ENCODE measurements around the gene GSTP1. TPM values are rescaled to one million over a fixed set of nuclear protein-coding genes. Genes with fewer than 3 reads are reported as not detected.
"Not testable (repeated sequence)": the region's sequence is repeated elsewhere in the genome, so short reads cannot be mapped to it uniquely, and the experiment has no call there.

GSTP1 gene
- polyA plus RNA-seq (2013, experiment 1 of 2; ENCODE audit: insufficient read length): 779 TPM
- 493 TPM for polyA plus RNA-seq (2013, experiment 2 of 2; ENCODE audit: insufficient read length)

DNA sequence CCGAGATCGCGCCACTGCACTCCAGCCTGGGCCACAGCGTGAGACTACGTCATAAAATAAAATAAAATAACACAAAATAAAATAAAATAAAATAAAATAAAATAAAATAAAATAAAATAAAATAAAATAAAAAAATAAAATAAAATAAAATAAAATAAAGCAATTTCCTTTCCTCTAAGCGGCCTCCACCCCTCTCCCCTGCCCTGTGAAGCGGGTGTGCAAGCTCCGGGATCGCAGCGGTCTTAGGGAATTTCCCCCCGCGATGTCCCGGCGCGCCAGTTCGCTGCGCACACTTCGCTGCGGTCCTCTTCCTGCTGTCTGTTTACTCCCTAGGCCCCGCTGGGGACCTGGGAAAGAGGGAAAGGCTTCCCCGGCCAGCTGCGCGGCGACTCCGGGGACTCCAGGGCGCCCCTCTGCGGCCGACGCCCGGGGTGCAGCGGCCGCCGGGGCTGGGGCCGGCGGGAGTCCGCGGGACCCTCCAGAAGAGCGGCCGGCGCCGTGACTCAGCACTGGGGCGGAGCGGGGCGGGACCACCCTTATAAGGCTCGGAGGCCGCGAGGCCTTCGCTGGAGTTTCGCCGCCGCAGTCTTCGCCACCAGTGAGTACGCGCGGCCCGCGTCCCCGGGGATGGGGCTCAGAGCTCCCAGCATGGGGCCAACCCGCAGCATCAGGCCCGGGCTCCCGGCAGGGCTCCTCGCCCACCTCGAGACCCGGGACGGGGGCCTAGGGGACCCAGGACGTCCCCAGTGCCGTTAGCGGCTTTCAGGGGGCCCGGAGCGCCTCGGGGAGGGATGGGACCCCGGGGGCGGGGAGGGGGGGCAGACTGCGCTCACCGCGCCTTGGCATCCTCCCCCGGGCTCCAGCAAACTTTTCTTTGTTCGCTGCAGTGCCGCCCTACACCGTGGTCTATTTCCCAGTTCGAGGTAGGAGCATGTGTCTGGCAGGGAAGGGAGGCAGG is at the start of gene GSTP1:
TSS of gene GSTP1 (plus strand) at position 566 of the 958 bp plus-strand sequence. CDS start at position 598, 32 bp downstream.
- peak; percentile 93 for DNase-seq

DNA sequence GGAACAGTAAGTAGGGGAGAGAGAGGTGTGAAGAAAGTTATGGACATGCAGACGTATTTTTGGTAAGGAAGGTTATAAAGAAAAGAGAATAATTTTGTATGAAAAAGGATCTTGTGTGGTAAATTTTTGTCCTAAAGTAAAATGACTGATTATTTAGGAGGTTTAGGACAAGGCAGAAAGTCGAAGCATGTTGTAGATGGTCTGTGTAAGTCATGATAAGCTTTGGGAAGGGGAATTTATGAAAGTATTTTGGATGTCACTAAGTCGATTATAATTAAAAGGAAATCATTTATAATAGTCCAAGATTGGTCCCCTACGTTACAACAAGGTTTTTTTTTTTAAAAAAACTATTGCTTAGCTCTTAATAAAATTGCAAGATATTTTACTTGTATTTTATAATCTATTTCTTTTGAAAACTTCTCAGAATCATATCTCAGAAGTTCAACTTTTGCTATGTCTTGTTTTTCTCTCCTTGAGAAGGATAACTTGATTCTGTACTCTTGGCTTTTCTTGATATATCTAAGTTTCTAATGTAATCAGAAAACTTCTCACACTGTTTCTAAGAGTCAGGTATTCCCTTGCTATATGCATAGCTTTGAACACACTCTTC is 49.4 kb upstream of the GSTP1 start:
- no peak for DNase-seq

- DNase-seq: no peak
Measured at GRCh38 chr11:67535561-67535960, 48.1 kb upstream of the GSTP1 start.

GRCh38 chr11:67538306-67538705 is 45.3 kb upstream of the GSTP1 start:
- peak; percentile 18 for DNase-seq

DNA sequence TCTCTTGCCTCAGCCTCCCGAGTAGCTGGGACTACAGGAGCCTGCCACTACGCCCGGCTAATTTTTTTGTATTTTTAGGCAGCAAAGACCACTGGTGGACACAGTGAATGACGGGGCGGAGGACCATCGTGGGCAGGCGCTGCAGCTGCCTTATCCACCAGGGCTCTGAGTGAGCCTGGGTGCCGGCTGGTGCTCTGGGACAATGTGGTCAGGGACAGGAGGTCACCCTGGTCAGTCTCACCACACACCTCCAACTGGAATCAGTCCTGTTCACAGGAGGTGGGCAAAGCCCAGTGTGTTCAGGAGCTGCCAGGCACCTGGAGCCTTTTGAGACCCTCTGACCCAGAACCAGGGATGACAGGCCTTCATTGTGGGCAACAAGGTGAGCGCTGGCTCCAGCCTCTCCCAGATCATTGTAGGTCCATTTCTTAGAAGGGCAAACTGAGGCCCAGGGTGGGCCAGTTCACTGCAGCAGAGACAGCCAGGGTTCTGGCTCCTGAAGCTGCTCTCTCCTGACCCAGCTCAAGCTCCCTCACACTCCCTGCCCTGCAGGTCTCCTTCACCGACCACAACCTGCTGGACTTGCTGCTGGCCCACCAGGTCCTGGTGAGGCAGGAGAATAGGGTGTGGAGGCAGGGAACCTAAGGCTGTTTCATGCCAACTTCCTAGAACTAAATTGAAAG is 44.6 kb upstream of the GSTP1 start:
- DNase-seq: no peak

DNA sequence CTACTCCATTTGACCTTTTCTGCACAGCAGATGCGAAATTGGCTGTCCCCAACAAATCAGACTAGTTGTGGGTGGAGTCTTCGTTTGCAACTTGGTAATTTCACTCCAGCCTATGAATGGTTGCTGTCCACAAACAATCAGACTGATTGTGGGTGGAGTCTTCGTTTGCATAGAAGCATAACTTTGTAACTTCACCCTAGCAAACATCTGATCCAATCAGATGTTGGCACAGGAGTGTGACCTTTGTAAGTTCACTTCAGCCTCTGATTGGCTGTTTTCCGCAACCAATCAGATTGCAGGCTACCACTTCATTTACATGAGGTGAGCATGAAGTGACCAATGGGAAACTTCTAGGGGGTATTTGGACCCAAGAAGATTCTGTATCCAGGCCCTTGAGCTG is 44.1 kb upstream of the GSTP1 start:
- no peak for DNase-seq

DNA sequence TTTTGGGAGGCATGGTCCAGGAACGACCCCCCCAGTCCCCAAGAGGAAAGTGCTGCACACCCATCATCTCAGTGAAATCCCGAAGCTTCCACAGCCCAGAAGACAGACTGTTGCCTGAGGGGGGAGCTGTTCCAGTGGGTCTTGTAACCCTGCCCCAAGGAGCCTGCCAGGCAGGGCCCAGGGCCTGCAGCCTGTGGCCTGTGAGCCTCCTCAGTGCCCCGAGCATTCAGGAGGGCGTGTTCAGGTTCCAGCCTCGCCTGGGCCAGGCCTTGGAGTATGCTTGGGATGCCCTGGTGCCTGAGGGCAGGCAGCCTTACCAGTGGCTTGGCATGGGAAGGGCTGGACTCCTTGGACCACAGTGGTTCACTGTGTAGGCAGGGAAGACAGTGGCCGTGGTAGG is 42.4 kb upstream of the GSTP1 start:
- DNase-seq: no peak

DNA sequence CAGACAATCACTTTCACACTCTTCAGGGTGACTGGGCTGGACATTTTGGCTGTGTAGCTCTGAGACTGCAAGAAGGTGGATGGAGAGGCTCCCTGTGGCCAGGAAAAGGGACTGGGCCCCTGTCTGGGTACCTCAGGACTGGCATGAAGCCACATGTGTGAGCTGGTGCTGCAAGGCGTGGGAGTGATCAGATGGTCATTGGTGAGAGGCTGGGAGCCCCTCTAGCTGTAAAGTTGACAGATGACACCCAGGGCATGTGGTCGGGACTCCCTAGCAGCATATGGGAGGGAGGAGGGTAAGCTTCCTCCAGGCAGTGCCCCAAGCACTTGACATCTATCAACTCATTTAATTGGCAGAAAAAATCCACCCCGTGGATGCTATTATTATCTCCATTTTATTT is 41.4 kb upstream of the GSTP1 start:
- DNase-seq: no peak

GRCh38 chr11:67542971-67543370 is 40.6 kb upstream of the GSTP1 start:
- DNase-seq: no peak

DNA sequence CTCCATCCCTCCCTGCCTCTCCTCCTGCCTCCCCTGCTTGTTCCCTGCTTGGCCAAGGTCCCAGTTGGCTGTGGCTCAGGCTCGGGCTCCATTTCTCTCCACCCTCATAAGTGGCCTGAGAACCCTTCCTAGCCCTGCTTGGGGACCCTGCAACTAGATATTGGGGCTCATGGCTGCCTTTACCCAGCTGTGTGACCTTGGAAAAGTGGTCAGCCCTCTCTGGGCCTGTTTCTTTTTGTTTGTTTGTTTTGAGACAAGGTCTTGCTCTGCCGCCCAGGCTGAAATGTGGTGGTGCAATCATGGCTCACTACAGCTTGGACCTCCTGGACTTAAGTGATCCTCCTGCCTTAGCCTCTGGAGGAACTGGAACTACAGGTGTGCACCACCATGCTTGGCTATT is 40.0 kb upstream of the GSTP1 start:
- no peak for DNase-seq

DNA sequence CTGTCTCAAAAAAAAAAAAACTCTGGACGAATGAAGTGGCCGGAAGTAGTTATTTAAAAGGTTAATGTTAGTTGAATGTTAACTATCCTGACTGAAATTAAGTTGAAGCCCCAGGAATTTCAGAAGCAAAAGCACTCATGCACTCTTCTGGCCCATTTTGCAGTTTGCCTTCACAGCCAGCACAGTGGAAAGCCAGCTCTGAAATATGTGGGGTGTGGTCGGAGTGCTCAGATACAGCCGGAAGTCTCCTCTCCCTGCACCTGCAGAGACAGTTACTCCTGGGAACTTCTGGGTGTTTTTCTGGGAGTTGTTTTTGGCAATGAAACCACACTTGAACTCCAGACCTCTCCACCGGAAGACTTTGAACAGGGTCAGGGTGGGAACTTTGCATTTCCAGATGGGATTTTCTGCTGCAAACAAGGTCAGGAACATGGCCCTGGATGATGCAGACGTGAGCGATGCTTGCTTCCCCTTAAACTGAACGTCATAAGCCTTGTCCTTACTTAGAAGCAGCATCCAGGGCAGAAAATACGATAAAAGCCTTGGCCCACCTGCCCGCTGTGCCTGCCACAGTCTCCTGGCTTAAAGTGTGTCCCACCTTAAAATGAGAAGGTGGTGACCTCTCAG is 38.9 kb upstream of the GSTP1 start:
- DNase-seq: no peak

- DNase-seq: no peak
Measured at GRCh38 chr11:67545280-67545679, 38.3 kb upstream of the GSTP1 start.

DNA sequence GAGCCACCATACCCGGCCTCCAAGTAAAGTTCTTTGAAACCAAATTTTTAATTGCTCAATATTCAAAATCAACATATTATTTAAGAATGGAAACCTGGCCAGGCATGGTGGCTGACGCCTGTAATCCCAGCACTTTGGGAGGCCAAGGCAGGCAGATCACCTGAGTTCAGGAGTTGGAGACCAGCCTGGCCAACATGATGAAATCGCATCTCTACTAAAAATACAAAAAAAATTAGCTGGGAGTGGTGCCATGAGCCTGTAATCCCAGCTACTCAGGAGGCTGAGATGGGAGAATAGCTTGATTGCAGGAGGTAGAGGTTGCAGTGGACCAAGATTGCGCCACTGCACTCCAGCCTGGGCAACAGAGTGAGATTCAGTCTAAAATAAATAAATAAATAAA is 35.5 kb upstream of the GSTP1 start:
- not testable (repeated sequence) for DNase-seq

- no peak for DNase-seq
Measured at GRCh38 chr11:67548555-67549110, 35.0 kb upstream of the GSTP1 start.

GRCh38 chr11:67551127-67551526 is 32.5 kb upstream of the GSTP1 start:
- DNase-seq: no peak

DNA sequence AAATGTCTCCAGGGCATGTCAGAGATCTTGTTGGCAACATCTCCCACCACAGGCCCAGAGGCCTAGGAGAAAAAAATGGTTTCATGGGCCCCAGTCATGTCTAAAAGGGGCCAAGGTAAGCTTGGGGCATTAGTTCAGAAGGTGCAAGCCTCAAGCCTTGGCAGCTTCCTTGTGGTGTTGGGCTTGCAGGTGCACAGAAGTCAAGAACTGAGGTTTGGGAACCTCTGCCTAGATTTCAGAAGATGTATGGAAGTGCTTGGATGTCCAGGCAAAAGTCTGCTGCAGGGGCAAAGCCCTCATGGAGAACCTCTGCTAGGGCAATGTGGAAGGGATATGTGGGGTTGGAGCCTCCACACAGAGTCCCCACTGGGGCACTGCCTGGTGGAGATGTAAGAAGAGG is 31.9 kb upstream of the GSTP1 start:
- DNase-seq: not testable (repeated sequence)

- no peak for DNase-seq
Measured at GRCh38 chr11:67556244-67556643, 27.4 kb upstream of the GSTP1 start.

DNA sequence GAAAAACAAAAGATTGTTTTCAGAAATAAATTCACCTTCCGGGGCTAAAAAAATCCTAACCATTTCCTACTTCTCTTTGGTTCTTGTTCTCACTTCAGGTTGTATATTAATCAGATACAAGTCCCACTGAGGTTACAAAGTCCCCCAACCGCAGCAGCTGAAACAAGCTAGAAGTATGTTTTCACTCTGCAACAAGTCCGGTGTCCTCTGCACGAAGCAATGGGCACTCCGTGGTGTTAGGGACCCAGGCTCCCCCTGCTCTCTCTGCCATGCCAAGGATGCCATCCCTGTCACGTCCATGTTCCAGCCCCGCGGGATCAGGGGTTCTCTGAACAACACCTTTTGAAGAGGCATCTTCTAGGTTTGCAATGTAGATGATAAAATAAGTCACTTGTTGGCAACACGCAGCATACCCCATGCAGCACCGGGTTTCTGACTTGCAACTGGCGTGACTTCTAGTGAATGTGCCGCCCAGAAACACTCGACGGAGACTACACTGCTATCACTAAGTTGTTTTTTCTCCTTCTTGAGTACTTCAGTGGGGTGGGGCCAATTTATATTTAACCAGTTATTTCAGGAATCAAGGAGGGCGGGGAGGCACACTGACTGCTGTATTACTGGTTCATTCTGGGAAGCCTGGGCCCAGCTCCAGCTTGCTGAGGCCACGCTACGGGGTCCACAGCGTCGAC is 25.4 kb upstream of the GSTP1 start:
- DNase-seq: peak; percentile 22

DNA sequence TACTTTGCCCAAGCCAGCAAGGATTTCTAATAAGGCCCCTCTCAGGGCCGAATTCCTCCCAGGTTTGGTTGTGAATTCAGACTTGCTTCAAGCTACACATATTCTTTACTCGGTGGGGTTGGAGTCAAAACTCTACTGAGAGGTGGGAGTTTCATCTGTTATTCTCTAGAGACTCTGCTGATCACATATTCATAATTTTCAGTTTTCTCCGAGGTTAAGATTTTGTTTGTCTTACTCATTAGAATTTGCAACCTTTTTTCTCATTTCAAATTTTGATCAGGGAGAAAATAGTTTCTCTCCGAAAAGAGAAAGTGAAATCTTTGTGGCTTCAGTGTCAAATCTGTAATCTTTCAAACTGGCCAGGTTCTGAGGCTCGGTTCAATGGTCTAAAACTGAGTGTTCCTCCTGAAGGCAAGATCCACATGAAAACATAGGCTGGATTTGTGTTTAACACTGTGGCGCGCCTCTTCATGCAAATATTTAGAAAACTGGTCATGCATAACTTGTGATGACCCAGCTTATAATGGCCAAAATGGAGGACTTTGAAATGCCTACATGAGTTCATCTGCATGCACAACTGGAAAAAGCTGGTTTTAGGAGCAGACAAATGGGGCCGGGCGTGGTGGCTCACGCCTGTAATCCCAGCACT is 21.5 kb upstream of the GSTP1 start:
- DNase-seq: peak; percentile 36

- peak; percentile 63 for DNase-seq
Measured at GRCh38 chr11:67562963-67563704, 20.5 kb upstream of the GSTP1 start.

All from fibroblast of skin of back (primary cell).